Measurements from ENCODE around the gene CCL28. TPM values are rescaled to one million over a fixed set of nuclear protein-coding genes. Genes with fewer than 3 reads are reported as not detected.

Gene CCL28
- total RNA-seq, 1 experiment from 2014 or later = 2.2 TPM

DNA sequence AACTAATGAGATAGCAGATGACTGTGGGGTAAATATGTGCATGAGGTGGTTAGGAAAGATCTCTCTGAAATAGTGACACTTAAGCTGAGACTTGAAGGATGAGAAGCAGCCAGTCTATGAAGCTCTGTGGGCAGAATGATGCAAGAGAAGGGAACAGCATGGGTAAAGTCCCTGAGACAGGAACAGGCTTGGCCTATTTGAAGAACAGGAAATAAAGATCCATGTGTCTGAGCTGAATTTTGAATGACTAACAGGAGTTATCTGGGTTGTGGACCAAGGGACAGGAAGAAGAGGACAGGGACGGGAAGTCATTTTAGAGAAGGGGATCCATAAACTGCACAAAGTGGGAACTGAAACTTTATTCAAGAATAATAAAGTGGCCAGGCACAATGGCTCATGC, 73.3 kb downstream of the CCL28 start:
- Histone ChIP-seq H3K9me3 (ENCODE audit: insufficient read depth, low read depth) (peaks cover 32% of the 10 kb centered on the region), H3K27me3 (ENCODE audit: insufficient read depth, low read depth) (peaks cover 21% of the 10 kb centered on the region; the same call in 1 of the 2 replicates), H3K36me3 (ENCODE audit: low read depth) (no peaks in the 10 kb centered on the region), H2AFZ (no peak overlapping the region), H3K4me1 (replicated peaks; ENCODE audit: insufficient read depth) (no peaks in the 10 kb centered on the region), H3K79me2 (ENCODE audit: low read depth) (no peaks in the 10 kb centered on the region), H3K9me2 (ENCODE audit: insufficient read depth) (no peaks in the 10 kb centered on the region), H3K4me2 (no peak overlapping the region), H3K27ac (no peak overlapping the region), H4K20me1 (ENCODE audit: insufficient read depth) (no peaks in the 10 kb centered on the region), H3F3A (ENCODE audit: insufficient read depth, low read depth) (peaks cover 12% of the 10 kb centered on the region), H3K4me3 (no peak overlapping the region)
- TF ChIP-seq EZH2 (IDR thresholded peaks at IDR 0.05; ENCODE audit: low read depth) = no peak
- TF ChIP-seq CTCF (conservative IDR thresholded peaks at IDR 0.05) = no peak
- no peak for DNase-seq
- ChIA-PET POLR2A (ENCODE audit: unreplicated experiment) (no interaction called here), CTCF (interaction anchor here (0.5 kb wide), 1 partner anchor 446 kb away, joined by 3 read pairs; no protein-coding TSS in a partner anchor)
- no TSS peak for BruUV-seq (replicated peaks)
- intact Hi-C loops (cut with micrococcal nuclease; ENCODE audit: unreplicated experiment) = no loop called here

GRCh38 chr5:43336159-43336558, 76.0 kb downstream of the CCL28 start:
- Histone ChIP-seq H3K27ac (no peak overlapping the region), H3K36me3 (ENCODE audit: low read depth) (no peaks in the 10 kb centered on the region), H2AFZ (no peak overlapping the region), H3K4me2 (no peak overlapping the region), H3K4me1 (replicated peaks; ENCODE audit: insufficient read depth) (no peaks in the 10 kb centered on the region), H3K79me2 (ENCODE audit: low read depth) (no peaks in the 10 kb centered on the region), H3K9me2 (ENCODE audit: insufficient read depth) (no peaks in the 10 kb centered on the region), H3K27me3 (ENCODE audit: insufficient read depth, low read depth) (peaks cover 7% of the 10 kb centered on the region), H4K20me1 (ENCODE audit: insufficient read depth) (no peaks in the 10 kb centered on the region), H3K9me3 (ENCODE audit: insufficient read depth, low read depth) (peaks cover 35% of the 10 kb centered on the region), H3K4me3 (no peak overlapping the region), H3F3A (ENCODE audit: insufficient read depth, low read depth) (peaks cover 12% of the 10 kb centered on the region)
- no TSS peak for BruUV-seq (replicated peaks)
- no peak for TF ChIP-seq CTCF (conservative IDR thresholded peaks at IDR 0.05)
- TF ChIP-seq EZH2 (IDR thresholded peaks at IDR 0.05; ENCODE audit: low read depth) = no peak
- DNase-seq = no peak
- ChIA-PET POLR2A (ENCODE audit: unreplicated experiment) (no interaction called here), CTCF (no interaction called here)
- intact Hi-C loops (cut with micrococcal nuclease; ENCODE audit: unreplicated experiment) = no loop called here

DNA sequence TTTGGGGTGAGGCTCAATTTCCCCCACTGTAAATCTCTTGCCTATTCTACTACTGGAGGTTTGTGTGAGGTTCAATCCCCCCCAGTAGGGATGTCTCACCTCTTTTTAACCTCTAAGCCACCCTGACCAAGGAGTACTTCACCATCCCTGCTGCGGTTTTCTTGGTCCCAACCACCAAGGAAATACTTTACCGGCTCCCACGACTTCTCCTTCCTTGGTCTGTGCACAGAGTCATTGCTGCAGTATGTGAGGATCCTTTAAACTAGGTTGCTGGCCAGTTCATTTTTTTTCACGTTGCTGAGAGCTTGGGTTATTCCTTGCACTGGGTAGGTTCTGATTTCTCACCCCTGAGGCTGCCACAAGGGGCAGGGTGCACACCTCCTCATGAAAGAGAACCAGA, 76.5 kb downstream of the CCL28 start:
- CTCF ChIA-PET = no interaction called here

More for the DNA sequence above, 76.5 kb downstream of the CCL28 start:
- Histone ChIP-seq H3K27ac (no peak overlapping the region), H3K4me2 (no peak overlapping the region), H3K4me3 (no peak overlapping the region), H3F3A (ENCODE audit: insufficient read depth, low read depth) (peaks cover 12% of the 10 kb centered on the region), H3K9me2 (ENCODE audit: insufficient read depth) (no peaks in the 10 kb centered on the region), H3K36me3 (ENCODE audit: low read depth) (no peaks in the 10 kb centered on the region), H3K4me1 (replicated peaks; ENCODE audit: insufficient read depth) (no peaks in the 10 kb centered on the region), H3K9me3 (ENCODE audit: insufficient read depth, low read depth) (peaks cover 32% of the 10 kb centered on the region), H4K20me1 (ENCODE audit: insufficient read depth) (no peaks in the 10 kb centered on the region), H2AFZ (no peak overlapping the region), H3K27me3 (ENCODE audit: insufficient read depth, low read depth) (peaks cover 9% of the 10 kb centered on the region), H3K79me2 (ENCODE audit: low read depth) (no peaks in the 10 kb centered on the region)
- TF ChIP-seq CTCF (conservative IDR thresholded peaks at IDR 0.05) = no peak
- no TSS peak for BruUV-seq (replicated peaks)
- POLR2A ChIA-PET (ENCODE audit: unreplicated experiment) = no interaction called here
- intact Hi-C loops (cut with micrococcal nuclease; ENCODE audit: unreplicated experiment) = no loop called here
- no peak for DNase-seq
